SK-N-SH (cell line): Measurements from ENCODE around the gene STRA8. TPM values are rescaled to one million over a fixed set of nuclear protein-coding genes. Genes with fewer than 3 reads are reported as not detected.

Experiments used
- CTCF ChIA-PET: fragments of 300-600, 350-600 bp; formaldehyde crosslinking; extraction: SDS; loops from one replicate; lab custom pipeline; 2021; lab: Yijun Ruan, JAX
- POLR2A ChIA-PET: fragments of 350-600 bp; sonication (Branson Sonifier 250); formaldehyde crosslinking; extraction: SDS; loops from one replicate; lab custom pipeline; 2020; ENCODE audit warnings: antibody characterized with exemption, inconsistent platforms; lab: Yijun Ruan, JAX
- DNase-seq: peaks from one replicate; pipeline ENCODE4 v3.0.0; 2012
- H2AFZ ChIP-seq: fragments of 200-600 bp; sonication (generic); 2 replicates; pipeline ENCODE4 v1.8.1; 2016; ENCODE audit warnings: antibody characterized with exemption, mild to moderate bottlenecking, low read depth
- H3F3A ChIP-seq: fragments of 200-600 bp; sonication (generic); replicated peaks from 2 replicates; pipeline ENCODE3; 2016; ENCODE audit warnings: antibody characterized with exemption, mild to moderate bottlenecking; ENCODE audit not compliant: insufficient read depth
- H3K27ac ChIP-seq, 2 experiments: fragments of 200-500 bp in 1 of 2; fragments of 200-600 bp in 1 of 2; sonication (Bioruptor generic) in 1 of 2; sonication (generic), shearing (Covaris generic) in 1 of 2; 2 replicates each; pipeline versions ENCODE4 v1.5.1 to v1.6.1; 2014 to 2016; ENCODE audit warnings: low read depth in 2 of 2, inconsistent platforms in 1 of 2, low read length in 1 of 2, mild to moderate bottlenecking in 1 of 2, mixed read lengths in 1 of 2
- H3K27me3 ChIP-seq: fragments of 200-600 bp; sonication (generic), shearing (Covaris generic); 2 replicates; pipeline ENCODE4 v1.6.1; 2016; ENCODE audit warnings: mixed run types; ENCODE audit not compliant: insufficient read depth
- H3K36me3 ChIP-seq, 2 experiments: fragments of 200-500 bp in 1 of 2; fragments of 200-600 bp in 1 of 2; sonication (Bioruptor generic) in 1 of 2; sonication (generic) in 1 of 2; replicated peaks in 1 of 2; 2 replicates each; pipeline versions ENCODE3 to v1.5.1; 2014 to 2016; ENCODE audit warnings: low read length in 1 of 2, mild to moderate bottlenecking in 1 of 2; ENCODE audit not compliant: insufficient read depth in 2 of 2, control insufficient read depth in 1 of 2
- H3K4me1 ChIP-seq, 2 experiments: fragments of 200-500 bp in 1 of 2; fragments of 200-600 bp in 1 of 2; sonication (Bioruptor generic) in 1 of 2; sonication (generic), shearing (Covaris generic) in 1 of 2; 2 replicates each; pipeline versions ENCODE4 v1.5.1 to v1.6.1; 2014 to 2016; ENCODE audit warnings: low read depth in 1 of 2, low read length in 1 of 2, mixed run types in 1 of 2; ENCODE audit not compliant: insufficient read depth in 2 of 2, control insufficient read depth in 1 of 2
- H3K4me2 ChIP-seq: fragments of 200-600 bp; sonication (generic), shearing (Covaris generic); 2 replicates; pipeline ENCODE4 v1.6.1; 2017; ENCODE audit warnings: mixed run types
- H3K4me3 ChIP-seq, 2 experiments: fragments of 200-500 bp in 1 of 2; fragments of 200-600 bp in 1 of 2; sonication (Bioruptor generic) in 1 of 2; sonication (generic), shearing (Covaris generic) in 1 of 2; 2 replicates each; pipeline versions ENCODE4 v1.5.1 to v1.8.1; 2014 to 2016; ENCODE audit warnings: low read depth in 2 of 2, inconsistent platforms in 1 of 2, low read length in 1 of 2, mild to moderate bottlenecking in 1 of 2, mixed read lengths in 1 of 2, moderate library complexity in 1 of 2
- H3K79me2 ChIP-seq: fragments of 200-600 bp; sonication (generic); 2 replicates; pipeline ENCODE4 v1.8.1; 2017; ENCODE audit warnings: mild to moderate bottlenecking; ENCODE audit not compliant: insufficient read depth
- H3K9ac ChIP-seq: fragments of 200-600 bp; sonication (generic); 2 replicates; pipeline ENCODE4 v1.6.1; 2017; ENCODE audit warnings: mixed run types
- H3K9me2 ChIP-seq: fragments of 200-600 bp; sonication (generic); 2 replicates; pipeline ENCODE4 v1.6.1; 2017; ENCODE audit warnings: mixed run types
- H3K9me3 ChIP-seq: fragments of 200-600 bp; sonication (generic); 2 replicates; pipeline ENCODE4 v1.6.1; 2017; ENCODE audit warnings: mixed run types, mild to moderate bottlenecking, moderate library complexity
- H4K20me1 ChIP-seq: fragments of 200-600 bp; sonication (generic); 2 replicates; pipeline ENCODE4 v1.6.1; 2017; ENCODE audit warnings: mild to moderate bottlenecking, mixed run types; ENCODE audit not compliant: insufficient read depth
- CTCF ChIP-seq: fragments of 200-600 bp; sonication (generic); IDR thresholded peaks from 2 replicates; pipeline ENCODE4 v1.6.1; 2017; ENCODE audit warnings: antibody characterized with exemption, mild to moderate bottlenecking, moderate library complexity
- ELF1 ChIP-seq: IDR thresholded peaks from 2 replicates; pipeline ENCODE4 v1.4.0; 2012
- GATA2 ChIP-seq: sonication (generic); formaldehyde crosslinking; IDR thresholded peaks from 2 replicates; pipeline ENCODE4 v1.5.0; 2020; ENCODE audit warnings: mild to moderate bottlenecking, missing genetic modification reagents
- MEF2A ChIP-seq: IDR thresholded peaks from 2 replicates; pipeline ENCODE4 v1.4.0; 2012; ENCODE audit warnings: low read depth, borderline replicate concordance
- NFIC ChIP-seq: IDR thresholded peaks from 2 replicates; pipeline ENCODE4 v1.4.0; 2012; ENCODE audit warnings: borderline replicate concordance
- REST ChIP-seq: IDR thresholded peaks from 2 replicates; pipeline ENCODE4 v1.6.1; 2012; ENCODE audit warnings: mild to moderate bottlenecking, low read depth, low read length, moderate library complexity
- SIN3A ChIP-seq: IDR thresholded peaks from 2 replicates; pipeline ENCODE4 v1.6.1; 2012; ENCODE audit warnings: low read depth, mild to moderate bottlenecking, low read length, moderate library complexity, borderline replicate concordance
- TEAD4 ChIP-seq: IDR thresholded peaks from 2 replicates; pipeline ENCODE4 v1.4.0; 2012; ENCODE audit warnings: mild to moderate bottlenecking, borderline replicate concordance; ENCODE audit not compliant: insufficient read depth
- USF1 ChIP-seq: IDR thresholded peaks from 2 replicates; pipeline ENCODE4 v1.4.0; 2012; ENCODE audit warnings: low read depth, borderline replicate concordance
- WGBS: methylation state at CpG from one replicate; pipeline ENCODE4 v1.1.6; 2017; ENCODE audit warnings: low lambda C conversion rate; 5-methylcytosine and 5-hydroxymethylcytosine counted together
- polyA plus RNA-seq, 3 experiments: library from polyadenylated mRNA; depleted of rRNA; stranded (reverse); fragments of >200 nt; gene quantifications; 2 replicates each; pipeline ENCODE4 v1.2.3, GENCODE V29; 2012

The STRA8 gene
- polyA plus RNA-seq, 1 of the 3 experiments (the other 2 are of a cell fraction), result not detected

- H3K4me2 ChIP-seq, result no peak overlapping the region
- ChIA-PET POLR2A (no interaction called here), CTCF (interaction anchor here (0.6 to 1.0 kb wide), 2 partner anchors 16 to 332 kb away, joined by 3 read pairs; no protein-coding TSS in a partner anchor)
- no peak for TF ChIP-seq CTCF
- H3K27me3 ChIP-seq, result peaks cover 5% of the 10 kb centered on the region; the same call in 1 of the 2 replicates
- no peaks in the 10 kb centered on the region for H3K4me1 ChIP-seq
- no peak overlapping the region for H3K9ac ChIP-seq
- H3K4me3 ChIP-seq, result no peak overlapping the region
- WGBS, result 70% methylated on average over 9 of the region's 9 CpGs
- no peak overlapping the region for H3K27ac ChIP-seq
- no peaks in the 10 kb centered on the region for H3K9me2 ChIP-seq
- H3K9me3 ChIP-seq, result no peaks in the 10 kb centered on the region
- no peaks in the 10 kb centered on the region for H3K79me2 ChIP-seq
- H2AFZ ChIP-seq, result no peak overlapping the region
- no peaks in the 10 kb centered on the region for H3F3A ChIP-seq
- DNase-seq, result no peak
- H4K20me1 ChIP-seq, result no peaks in the 10 kb centered on the region
- H3K36me3 ChIP-seq, result no peaks in the 10 kb centered on the region
Observed at GRCh38 chr7:135245226-135246190, 11.9 kb downstream of the STRA8 start.

- H3K9ac ChIP-seq, result no peak overlapping the region
- ChIA-PET POLR2A (no interaction called here), CTCF (interaction anchor here (0.6 kb wide), 1 partner anchor 333 kb away, joined by 3 read pairs; no protein-coding TSS in a partner anchor)
- no peak overlapping the region for H3K4me2 ChIP-seq
- H3K4me3 ChIP-seq, result no peak overlapping the region
- no peaks in the 10 kb centered on the region for H3K9me3 ChIP-seq
- DNase-seq, result peak; percentile 24
- H3F3A ChIP-seq, result no peaks in the 10 kb centered on the region
- no peaks in the 10 kb centered on the region for H3K4me1 ChIP-seq
- no peaks in the 10 kb centered on the region for H3K79me2 ChIP-seq
- H3K36me3 ChIP-seq, result no peaks in the 10 kb centered on the region
- H3K27me3 ChIP-seq, result peaks cover 5% of the 10 kb centered on the region; the same call in 1 of the 2 replicates
- no peak overlapping the region for H2AFZ ChIP-seq
- H3K9me2 ChIP-seq, result no peaks in the 10 kb centered on the region
- TF ChIP-seq SIN3A (no peak), ELF1 (no peak), MEF2A (no peak)
- WGBS, result 91% methylated on average over 32 of the region's 43 CpGs
- H3K27ac ChIP-seq, result no peak overlapping the region
- H4K20me1 ChIP-seq, result no peaks in the 10 kb centered on the region
Observed at GRCh38 chr7:135246191-135246825, 12.7 kb downstream of the STRA8 start.

GRCh38 chr7:135247746-135248471, 14.3 kb downstream of the STRA8 start:
- Histone ChIP-seq H2AFZ (no peak overlapping the region), H3K36me3 (no peaks in the 10 kb centered on the region), H3K4me3 (no peak overlapping the region), H3K9me3 (no peaks in the 10 kb centered on the region), H3F3A (no peaks in the 10 kb centered on the region), H3K27ac (no peak overlapping the region), H3K9me2 (no peaks in the 10 kb centered on the region), H3K27me3 (peaks cover 5% of the 10 kb centered on the region; the same call in 1 of the 2 replicates), H3K4me1 (no peaks in the 10 kb centered on the region), H3K4me2 (no peak overlapping the region), H4K20me1 (no peaks in the 10 kb centered on the region), H3K79me2 (no peaks in the 10 kb centered on the region)
- no peak for DNase-seq
- POLR2A ChIA-PET, result no interaction called here
- CTCF ChIA-PET, result interaction anchor here (1.1 kb wide), 1 partner anchor 26 kb away, joined by 4 read pairs; no protein-coding TSS in a partner anchor
- TF ChIP-seq GATA2 (CRISPR knock-in tag) (no peak), TEAD4 (no peak), USF1 (no peak), NFIC (no peak), REST (no peak)
- TF ChIP-seq, all 33 proteins: peak for 0
- H3K9ac ChIP-seq, result no peak overlapping the region
- WGBS, result 85% methylated on average over 21 of the region's 22 CpGs
